GM20000 (cell line): ENCODE data around the gene SEC14L6.

ENCODE experiments used
- DNase-seq: peaks from one replicate; pipeline ENCODE4 v3.0.0; 2012; ENCODE audit warnings: low spot score
- TF ChIP-seq, protein P1 (sequence below): IDR thresholded peaks from 2 replicates; pipeline ENCODE4 v1.5.1; 2012; ENCODE audit warnings: mild to moderate bottlenecking, control low read depth; ENCODE audit errors: extremely low read depth, missing control alignments

Gene SEC14L6

DNA sequence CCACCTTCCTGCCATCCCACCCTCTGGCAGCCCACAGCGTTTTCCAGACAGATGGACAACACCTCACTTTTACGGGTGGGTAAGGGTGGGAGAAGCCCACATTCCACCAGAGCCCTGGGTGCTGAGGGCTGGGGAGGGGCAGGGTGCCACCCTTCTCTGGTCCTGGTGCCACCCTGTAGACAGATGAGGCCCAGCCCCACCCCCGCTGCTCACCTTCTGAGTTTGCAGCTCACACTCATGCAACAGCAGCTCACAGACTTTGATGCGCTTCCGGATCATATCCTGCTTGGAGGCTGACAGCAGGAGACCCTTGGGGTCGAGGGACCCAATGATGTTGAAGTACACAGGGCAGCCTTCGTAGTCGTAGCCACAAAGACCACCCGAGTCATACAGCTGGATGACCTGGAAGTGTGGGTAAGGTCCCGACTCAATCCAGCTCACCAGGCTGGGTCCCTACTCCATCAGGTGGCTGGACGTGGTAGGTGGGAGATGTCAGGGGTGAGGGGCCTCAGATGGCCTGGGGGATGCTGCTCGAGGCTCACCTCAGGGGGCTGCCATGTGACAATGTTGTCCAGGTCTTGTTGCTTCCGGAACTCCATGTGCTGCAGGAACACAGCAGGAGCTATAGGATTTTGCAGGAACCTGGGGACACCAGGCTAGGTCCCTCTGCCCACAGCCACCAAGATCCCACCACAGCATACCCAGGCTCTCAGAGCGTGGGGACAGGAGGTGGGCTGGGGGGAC lies 51.3 kb downstream of the SEC14L6 start:
- TF ChIP-seq, protein P1, sequence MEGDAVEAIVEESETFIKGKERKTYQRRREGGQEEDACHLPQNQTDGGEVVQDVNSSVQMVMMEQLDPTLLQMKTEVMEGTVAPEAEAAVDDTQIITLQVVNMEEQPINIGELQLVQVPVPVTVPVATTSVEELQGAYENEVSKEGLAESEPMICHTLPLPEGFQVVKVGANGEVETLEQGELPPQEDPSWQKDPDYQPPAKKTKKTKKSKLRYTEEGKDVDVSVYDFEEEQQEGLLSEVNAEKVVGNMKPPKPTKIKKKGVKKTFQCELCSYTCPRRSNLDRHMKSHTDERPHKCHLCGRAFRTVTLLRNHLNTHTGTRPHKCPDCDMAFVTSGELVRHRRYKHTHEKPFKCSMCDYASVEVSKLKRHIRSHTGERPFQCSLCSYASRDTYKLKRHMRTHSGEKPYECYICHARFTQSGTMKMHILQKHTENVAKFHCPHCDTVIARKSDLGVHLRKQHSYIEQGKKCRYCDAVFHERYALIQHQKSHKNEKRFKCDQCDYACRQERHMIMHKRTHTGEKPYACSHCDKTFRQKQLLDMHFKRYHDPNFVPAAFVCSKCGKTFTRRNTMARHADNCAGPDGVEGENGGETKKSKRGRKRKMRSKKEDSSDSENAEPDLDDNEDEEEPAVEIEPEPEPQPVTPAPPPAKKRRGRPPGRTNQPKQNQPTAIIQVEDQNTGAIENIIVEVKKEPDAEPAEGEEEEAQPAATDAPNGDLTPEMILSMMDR = no peak
- no peak for DNase-seq

DNA sequence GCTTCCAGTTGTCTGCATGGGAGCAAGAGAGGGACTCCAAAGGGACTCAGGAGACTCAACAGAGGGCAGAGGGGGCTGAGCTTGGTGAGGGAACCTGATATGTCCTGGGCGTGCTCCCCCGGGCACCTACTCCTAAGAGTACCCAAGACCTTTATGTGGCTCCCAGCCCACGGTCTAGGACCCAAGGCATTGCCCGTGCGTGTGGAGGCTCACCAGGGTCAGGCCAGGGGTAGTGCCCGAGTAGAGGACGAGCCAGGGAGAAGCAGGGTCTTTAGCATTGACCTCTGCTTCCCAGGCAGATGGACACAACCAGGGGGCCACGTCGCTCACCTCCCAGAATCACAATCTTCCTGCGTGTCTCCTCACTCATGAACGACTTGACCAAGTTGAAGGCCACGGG lies 54.4 kb downstream of the SEC14L6 start:
- TF ChIP-seq, protein P1 = no peak
- DNase-seq = no peak

DNA sequence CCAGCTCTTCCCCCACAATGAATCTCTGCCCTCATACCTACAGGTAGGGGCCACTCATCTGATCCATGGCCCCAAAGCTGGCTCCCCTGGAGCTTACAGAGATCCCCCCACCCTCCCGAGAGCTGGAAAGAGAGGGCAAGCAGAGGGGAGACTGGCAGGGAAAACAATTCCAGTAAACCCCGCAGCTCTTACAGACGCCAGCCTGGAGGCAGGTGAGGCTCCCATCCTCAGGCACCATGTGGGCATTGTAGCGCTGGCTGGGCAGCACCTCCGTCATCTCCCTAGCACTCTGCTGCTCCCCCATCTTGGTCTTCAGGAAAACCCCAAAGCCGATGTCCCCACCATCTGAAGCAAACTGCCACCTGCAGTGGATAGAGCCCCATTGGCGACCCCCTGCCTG lies 55.2 kb downstream of the SEC14L6 start:
- DNase-seq = no peak
- TF ChIP-seq, protein P1 = no peak

DNA sequence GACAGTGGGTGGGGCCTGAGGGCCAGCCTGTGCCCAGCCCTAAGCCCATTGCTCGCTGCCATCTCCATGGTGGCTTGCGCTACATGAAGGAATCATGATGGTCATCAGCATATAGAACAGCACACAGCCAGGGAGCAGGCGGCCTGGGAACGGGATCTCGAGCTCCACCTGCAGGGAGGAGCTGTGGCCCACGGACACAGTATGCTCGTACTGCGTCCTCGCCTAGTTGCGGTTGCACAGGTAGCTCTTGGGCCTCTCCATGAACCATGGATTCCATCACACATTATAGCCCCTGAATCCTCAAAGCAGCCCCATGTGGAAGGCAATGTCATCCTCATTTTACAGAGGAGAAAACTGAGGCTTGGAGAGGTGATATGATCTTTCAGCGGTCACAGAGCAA lies 56.1 kb downstream of the SEC14L6 start:
- no peak for DNase-seq
- TF ChIP-seq, protein P1 = no peak

DNA sequence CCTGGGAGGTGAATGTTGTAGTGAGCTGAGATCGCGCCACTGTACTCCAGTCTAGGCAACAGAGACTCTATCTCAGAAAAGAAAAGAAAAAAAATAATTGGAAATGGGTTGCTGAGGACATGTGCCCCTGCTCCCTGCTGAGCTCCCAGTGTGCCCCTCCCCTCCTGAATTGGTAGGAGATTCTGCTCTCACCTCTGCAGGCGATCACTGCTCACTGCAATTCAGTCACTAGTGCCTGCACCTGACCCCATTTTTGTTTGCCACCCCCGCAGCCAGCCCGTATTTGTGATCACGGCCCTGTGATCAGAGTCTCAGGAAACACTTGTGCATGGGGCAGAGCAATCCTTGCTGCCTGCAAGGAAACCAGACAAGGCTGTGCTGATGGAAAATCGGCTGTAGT lies 58.4 kb downstream of the SEC14L6 start:
- TF ChIP-seq, protein P1 = no peak
- DNase-seq = no peak

DNA sequence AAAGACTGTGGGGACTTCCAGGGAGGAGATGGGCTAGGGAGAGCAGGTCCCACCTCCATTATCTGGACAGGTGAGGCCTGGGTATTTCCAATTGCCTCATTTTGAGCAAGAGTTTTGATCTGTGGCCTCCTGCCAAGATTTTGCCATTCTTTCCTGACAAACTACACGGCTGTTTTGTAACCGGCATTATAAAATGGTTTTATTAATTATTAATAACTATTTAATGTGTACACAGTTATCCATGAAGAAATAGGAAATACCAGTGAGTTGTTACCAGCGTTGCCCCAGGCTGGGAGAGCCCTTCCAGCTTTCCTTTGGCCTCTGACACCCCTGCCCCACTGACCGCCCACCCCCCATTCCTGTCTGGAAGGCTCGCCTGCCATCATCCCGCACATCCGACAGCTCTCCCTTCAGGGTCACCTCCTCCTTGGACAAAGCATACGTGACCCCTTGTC lies 59.9 kb downstream of the SEC14L6 start:
- no peak for DNase-seq
- TF ChIP-seq, protein P1 = no peak

DNA sequence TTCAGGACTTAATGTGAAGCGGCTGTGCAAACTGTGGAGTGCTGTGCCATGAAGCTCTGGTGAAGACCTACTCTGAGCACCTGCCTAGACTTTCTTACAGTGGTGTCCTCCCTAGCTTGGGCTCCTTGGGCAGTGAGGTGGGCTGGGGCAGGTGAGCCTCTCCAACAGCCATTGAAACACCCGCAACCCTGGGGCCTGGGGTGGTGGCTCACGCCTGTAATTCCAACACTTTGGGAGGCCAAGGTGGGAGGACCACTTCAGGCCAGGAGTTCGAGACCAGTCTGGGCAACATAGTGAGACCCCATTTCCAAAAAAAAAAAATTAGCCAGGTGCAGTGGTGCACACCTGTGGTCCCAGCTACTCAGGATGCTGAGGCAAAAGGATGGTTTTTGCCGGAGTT lies 60.4 kb downstream of the SEC14L6 start:
- no peak for DNase-seq
- TF ChIP-seq, protein P1 = no peak
